Breast epithelium (tissue), 4 donors: Measurements from ENCODE around the gene UBAP1L. TPM values are rescaled to one million over a fixed set of nuclear protein-coding genes. Genes with fewer than 3 reads are reported as not detected.
"Not testable (repeated sequence)": the region's sequence is repeated elsewhere in the genome, so short reads cannot be mapped to it uniquely, and the experiment has no call there.

Experiments used
- DNase-seq, 2 donors: peaks; one replicate each; pipeline ENCODE4 v3.0.0-alpha.2; 2019; ENCODE audit warnings: low spot score in 2 of 2
- H3K27ac ChIP-seq, 2 donors: fragments of 200-600 bp; sonication (generic) in 1 of 2; one replicate each; pipeline ENCODE4 v1.5.1; 2016 to 2019; ENCODE audit warnings: mild to moderate bottlenecking in 1 of 2
- H3K27me3 ChIP-seq, 2 donors: fragments of 200-600 bp; sonication (generic) in 1 of 2; one replicate each; pipeline versions ENCODE4 v1.5.1 to v1.6.0; 2017 to 2019; ENCODE audit warnings: control low read depth in 1 of 2, mild to moderate bottlenecking in 1 of 2
- H3K36me3 ChIP-seq: fragments of 200-600 bp; one replicate; pipeline ENCODE4 v1.5.1; 2019
- H3K4me1 ChIP-seq, 2 donors: fragments of 200-600 bp; sonication (generic); one replicate each; pipeline ENCODE4 v1.5.1; 2016 to 2019; ENCODE audit warnings: control low read depth in 1 of 2
- H3K4me3 ChIP-seq, 3 donors: fragments of 200-600 bp; sonication (generic); 1 replicate in 2 of 3; 2 replicates in 1 of 3; pipeline ENCODE4 v1.5.1; 2016 to 2019; ENCODE audit warnings: mild to moderate bottlenecking in 3 of 3, moderate library complexity in 2 of 3
- H3K9me3 ChIP-seq, 2 donors: fragments of 200-600 bp; sonication (generic) in 1 of 2; one replicate each; pipeline ENCODE4 v1.5.1; 2016 to 2019; ENCODE audit warnings: control low read depth in 1 of 2
- CTCF ChIP-seq, 3 donors: fragments of 450-650 bp; IDR thresholded peaks; one replicate each; pipeline ENCODE4 v1.5.1; 2016 to 2017; ENCODE audit warnings: antibody characterized with exemption in 3 of 3, mild to moderate bottlenecking in 3 of 3, moderate library complexity in 3 of 3
- POLR2A ChIP-seq: fragments of 450-650 bp; IDR thresholded peaks from one replicate; pipeline ENCODE4 v1.6.1; 2016; ENCODE audit warnings: antibody characterized with exemption, mild to moderate bottlenecking, moderate library complexity
- POLR2AphosphoS5 ChIP-seq, 3 donors: sonication (generic); formaldehyde crosslinking; IDR thresholded peaks; one replicate each; pipeline ENCODE4 v1.6.1; 2017; ENCODE audit warnings: antibody characterized with exemption in 3 of 3
- intact Hi-C: fragments of 100-400 bp; cut with DNase I; formaldehyde crosslinking; loops from one replicate; pipeline ENCODE4 v1.15.1; 2023; ENCODE audit warnings: low total_unique reads
- total RNA-seq, 3 donors: library from RNA; depleted of rRNA; stranded (reverse); fragments of >200 nt; gene quantifications; one replicate each; pipeline ENCODE4 v1.1.0, GENCODE V29; 2016

The UBAP1L gene
- total RNA-seq, 3 donors from 2014 or later: 3.7 to 10.0 (median 7.2) TPM

GRCh38 chr15:65095011-65095746 lies 19.8 kb downstream of the UBAP1L start:
- H3K4me3 ChIP-seq: no peak overlapping the region
- no peaks in the 10 kb centered on the region for H3K9me3 ChIP-seq
- peak overlapping the region; percentile 48 to 74 for H3K27ac ChIP-seq
- no peaks in the 10 kb centered on the region for H3K27me3 ChIP-seq
- DNase-seq: no peak
- TF ChIP-seq POLR2A (no peak), POLR2AphosphoS5 (IDR thresholded peaks at IDR 0.05) (no peak), CTCF (IDR thresholded peaks at IDR 0.05) (no peak)
- intact Hi-C loops: loop anchor here (10.0 kb wide), 1 partner anchor 60 kb away; no protein-coding TSS in a partner anchor
- H3K36me3 ChIP-seq: peaks cover 5% of the 10 kb centered on the region
- H3K4me1 ChIP-seq: no peaks in the 10 kb centered on the region

GRCh38 chr15:65094294-65094995 lies 20.6 kb downstream of the UBAP1L start:
- Histone ChIP-seq H3K4me1 (no peaks in the 10 kb centered on the region), H3K27me3 (no peaks in the 10 kb centered on the region), H3K4me3 (no peak overlapping the region), H3K27ac (peak overlapping the region; percentile 48 to 74), H3K36me3 (peaks cover 5% of the 10 kb centered on the region), H3K9me3 (no peaks in the 10 kb centered on the region)
- intact Hi-C loops: loop anchor here (10.0 kb wide), 1 partner anchor 60 kb away; no protein-coding TSS in a partner anchor
- peak in 1 of 2 donors; percentile 72 for DNase-seq
- TF ChIP-seq POLR2A (no peak), CTCF (IDR thresholded peaks at IDR 0.05) (no peak), POLR2AphosphoS5 (IDR thresholded peaks at IDR 0.05) (no peak)

- peak overlapping the region; percentile 48 to 74 for H3K27ac ChIP-seq
- intact Hi-C loops: loop anchor here (10.0 kb wide), 1 partner anchor 59 kb away; no protein-coding TSS in a partner anchor
- H3K4me3 ChIP-seq, H3K36me3 ChIP-seq, H3K4me1 ChIP-seq, H3K27me3 ChIP-seq, H3K9me3 ChIP-seq, DNase-seq: not testable (repeated sequence)
Measured at GRCh38 chr15:65093793-65094170, 21.2 kb downstream of the UBAP1L start.

GRCh38 chr15:65092911-65093792 lies 21.8 kb downstream of the UBAP1L start:
- DNase-seq: no peak

More at GRCh38 chr15:65092911-65093792, 21.8 kb downstream of the UBAP1L start:
- intact Hi-C loops: loop anchor here (10.0 kb wide), 1 partner anchor 58 kb away; no protein-coding TSS in a partner anchor
- no peak overlapping the region for H3K4me3 ChIP-seq
- no peaks in the 10 kb centered on the region for H3K9me3 ChIP-seq
- H3K36me3 ChIP-seq: no peaks in the 10 kb centered on the region
- H3K4me1 ChIP-seq: no peaks in the 10 kb centered on the region
- TF ChIP-seq POLR2AphosphoS5 (IDR thresholded peaks at IDR 0.05): no peak
- TF ChIP-seq CTCF (IDR thresholded peaks at IDR 0.05): no peak
- no peak for TF ChIP-seq POLR2A
- H3K27me3 ChIP-seq: no peaks in the 10 kb centered on the region
- H3K27ac ChIP-seq: no peak overlapping the region
